ENCODE data around the gene UPK2. TPM values are rescaled to one million over a fixed set of nuclear protein-coding genes. Genes with fewer than 3 reads are reported as not detected.
A peak's percentile ranks its signal among the peaks of the same experiment; 100 is the strongest.

The UPK2 gene
- total RNA-seq, 1 experiment from 2014 or later: not detected

GRCh38 chr11:118914178-118914918, 41.8 kb upstream of the UPK2 start:
- Histone ChIP-seq H3K27ac (peak overlapping the region; percentile 68), H3K27me3 (no peaks in the 10 kb centered on the region), H3K4me3 (no peak overlapping the region), H3K4me1 (peaks cover 72% of the 10 kb centered on the region), H3K9me3 (replicated peaks) (no peaks in the 10 kb centered on the region), H3K36me3 (no peaks in the 10 kb centered on the region)
- peak; percentile 72 to 77 for DNase-seq

- peak overlapping the region; percentile 68 for H3K27ac ChIP-seq
- H3K4me1 ChIP-seq: peaks cover 72% of the 10 kb centered on the region
- DNase-seq: no peak
- no peaks in the 10 kb centered on the region for H3K9me3 ChIP-seq (replicated peaks)
- H3K27me3 ChIP-seq: no peaks in the 10 kb centered on the region
- no peak overlapping the region for H3K4me3 ChIP-seq
- no peaks in the 10 kb centered on the region for H3K36me3 ChIP-seq
These were observed 41.1 kb upstream of the UPK2 start for GRCh38 chr11:118914987-118915386.

GRCh38 chr11:118915396-118915795, 40.7 kb upstream of the UPK2 start:
- no peaks in the 10 kb centered on the region for H3K9me3 ChIP-seq (replicated peaks)
- DNase-seq: no peak
- no peak overlapping the region for H3K27ac ChIP-seq
- no peak overlapping the region for H3K4me3 ChIP-seq
- H3K36me3 ChIP-seq: no peaks in the 10 kb centered on the region
- H3K4me1 ChIP-seq: peaks cover 73% of the 10 kb centered on the region
- no peaks in the 10 kb centered on the region for H3K27me3 ChIP-seq

- no peaks in the 10 kb centered on the region for H3K27me3 ChIP-seq
- DNase-seq: no peak
- H3K36me3 ChIP-seq: no peaks in the 10 kb centered on the region
- H3K27ac ChIP-seq: no peak overlapping the region
- H3K4me1 ChIP-seq: peaks cover 76% of the 10 kb centered on the region
- no peak overlapping the region for H3K4me3 ChIP-seq
- no peaks in the 10 kb centered on the region for H3K9me3 ChIP-seq (replicated peaks)
These were observed 39.9 kb upstream of the UPK2 start for GRCh38 chr11:118915941-118916841.

GRCh38 chr11:118916842-118917388, 39.2 kb upstream of the UPK2 start:
- Histone ChIP-seq H3K27me3 (no peaks in the 10 kb centered on the region), H3K9me3 (replicated peaks) (no peaks in the 10 kb centered on the region), H3K4me3 (no peak overlapping the region), H3K36me3 (no peaks in the 10 kb centered on the region), H3K4me1 (peaks cover 76% of the 10 kb centered on the region), H3K27ac (no peak overlapping the region)
- DNase-seq: no peak

GRCh38 chr11:118917481-118918127, 38.5 kb upstream of the UPK2 start:
- Histone ChIP-seq H3K27ac (no peak overlapping the region), H3K36me3 (no peaks in the 10 kb centered on the region), H3K4me1 (peaks cover 76% of the 10 kb centered on the region), H3K9me3 (replicated peaks) (no peaks in the 10 kb centered on the region), H3K4me3 (no peak overlapping the region), H3K27me3 (no peaks in the 10 kb centered on the region)
- no peak for DNase-seq

GRCh38 chr11:118918128-118918685, 37.9 kb upstream of the UPK2 start:
- no peaks in the 10 kb centered on the region for H3K9me3 ChIP-seq (replicated peaks)
- no peak for DNase-seq
- peaks cover 71% of the 10 kb centered on the region for H3K4me1 ChIP-seq
- H3K27me3 ChIP-seq: no peaks in the 10 kb centered on the region
- no peaks in the 10 kb centered on the region for H3K36me3 ChIP-seq
- no peak overlapping the region; the same call in 1 of the 2 replicates for H3K27ac ChIP-seq
- 0 out of 2 replicates have a peak overlapping the region, but pooled peaks have one; percentile 12 for H3K4me3 ChIP-seq

- no peak overlapping the region; the same call in 1 of the 2 replicates for H3K27ac ChIP-seq
- no peaks in the 10 kb centered on the region for H3K27me3 ChIP-seq
- no peak for DNase-seq
- 0 out of 2 replicates have a peak overlapping the region, but pooled peaks have one; percentile 12 for H3K4me3 ChIP-seq
- peaks cover 67% of the 10 kb centered on the region for H3K4me1 ChIP-seq
- H3K36me3 ChIP-seq: no peaks in the 10 kb centered on the region
- H3K9me3 ChIP-seq (replicated peaks): no peaks in the 10 kb centered on the region
These were observed 37.3 kb upstream of the UPK2 start for GRCh38 chr11:118918686-118919280.

- no peak overlapping the region for H3K27ac ChIP-seq
- no peak overlapping the region for H3K4me3 ChIP-seq
- no peaks in the 10 kb centered on the region for H3K9me3 ChIP-seq (replicated peaks)
- H3K27me3 ChIP-seq: no peaks in the 10 kb centered on the region
- H3K4me1 ChIP-seq: peaks cover 45% of the 10 kb centered on the region
- no peak for DNase-seq
- H3K36me3 ChIP-seq: no peaks in the 10 kb centered on the region
These were observed 34.8 kb upstream of the UPK2 start for GRCh38 chr11:118921121-118921928.

GRCh38 chr11:118921929-118922744, 34.0 kb upstream of the UPK2 start:
- H3K4me3 ChIP-seq: no peak overlapping the region
- H3K4me1 ChIP-seq: peaks cover 40% of the 10 kb centered on the region
- H3K27ac ChIP-seq: no peak overlapping the region
- no peak for DNase-seq
- no peaks in the 10 kb centered on the region for H3K36me3 ChIP-seq
- H3K9me3 ChIP-seq (replicated peaks): no peaks in the 10 kb centered on the region
- H3K27me3 ChIP-seq: no peaks in the 10 kb centered on the region

GRCh38 chr11:118922745-118923627, 33.1 kb upstream of the UPK2 start:
- Histone ChIP-seq H3K4me3 (no peak overlapping the region), H3K27me3 (no peaks in the 10 kb centered on the region), H3K9me3 (replicated peaks) (no peaks in the 10 kb centered on the region), H3K36me3 (no peaks in the 10 kb centered on the region), H3K4me1 (peaks cover 45% of the 10 kb centered on the region), H3K27ac (no peak overlapping the region)
- no peak for DNase-seq

All from SJCRH30 (cell line).